ENCODE measurements around the gene SIGLEC9.

Gene SIGLEC9

DNA sequence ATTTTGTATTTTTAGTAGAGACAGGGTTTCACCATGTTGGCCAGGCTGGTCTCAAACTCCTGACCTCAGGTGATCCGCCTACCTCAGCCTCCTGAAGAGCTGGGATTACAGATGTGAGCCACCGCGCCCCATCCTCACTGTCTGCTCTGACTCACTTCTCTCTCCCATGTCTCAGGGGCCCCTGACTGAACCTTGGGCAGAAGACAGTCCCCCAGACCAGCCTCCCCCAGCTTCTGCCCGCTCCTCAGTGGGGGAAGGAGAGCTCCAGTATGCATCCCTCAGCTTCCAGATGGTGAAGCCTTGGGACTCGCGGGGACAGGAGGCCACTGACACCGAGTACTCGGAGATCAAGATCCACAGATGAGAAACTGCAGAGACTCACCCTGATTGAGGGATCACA lies 5.0 kb downstream of the SIGLEC9 start:
- H3K9ac ChIP-seq (ENCODE audit: insufficient read length): no peak overlapping the region
- H3K4me3 ChIP-seq: no peak overlapping the region
- H3K36me3 ChIP-seq (ENCODE audit: insufficient read depth, low read length): no peaks in the 10 kb centered on the region
- no peak overlapping the region for H3K27ac ChIP-seq
- no peak for TF ChIP-seq EZH2 (IDR thresholded peaks at IDR 0.05)
- TF ChIP-seq POLR2AphosphoS5 (IDR thresholded peaks at IDR 0.05; ENCODE audit: borderline replicate concordance, low read depth, low read length): no peak
- no peak for TF ChIP-seq FOXP2 (optimal IDR thresholded peaks at IDR 0.05; ENCODE audit: control extremely low read depth, extremely low read length, insufficient read depth)
- DNase-seq (ENCODE audit: low read depth, low spot score): no peak
- H3K9me3 ChIP-seq (ENCODE audit: low read depth, low read length): no peaks in the 10 kb centered on the region

- H3K4me3 ChIP-seq: no peak overlapping the region
- no peak overlapping the region for H3K27ac ChIP-seq
- no peaks in the 10 kb centered on the region for H3K9me3 ChIP-seq (ENCODE audit: low read depth, low read length)
- DNase-seq (ENCODE audit: low read depth, low spot score): no peak
- H3K9ac ChIP-seq (ENCODE audit: insufficient read length): no peak overlapping the region
- TF ChIP-seq EZH2 (IDR thresholded peaks at IDR 0.05): no peak
- no peak for TF ChIP-seq FOXP2 (optimal IDR thresholded peaks at IDR 0.05; ENCODE audit: control extremely low read depth, extremely low read length, insufficient read depth)
- TF ChIP-seq POLR2AphosphoS5 (IDR thresholded peaks at IDR 0.05; ENCODE audit: borderline replicate concordance, low read depth, low read length): no peak
- H3K36me3 ChIP-seq (ENCODE audit: insufficient read depth, low read length): no peaks in the 10 kb centered on the region
These were observed 7.3 kb downstream of the SIGLEC9 start for GRCh38 chr19:51131780-51132680.

- H3K27ac ChIP-seq: no peak overlapping the region
- TF ChIP-seq POLR2AphosphoS5 (IDR thresholded peaks at IDR 0.05; ENCODE audit: borderline replicate concordance, low read depth, low read length) (no peak), EZH2 (IDR thresholded peaks at IDR 0.05) (no peak), FOXP2 (optimal IDR thresholded peaks at IDR 0.05; ENCODE audit: control extremely low read depth, extremely low read length, insufficient read depth) (no peak)
These were observed 10.3 kb downstream of the SIGLEC9 start for GRCh38 chr19:51135004-51135403.

DNA sequence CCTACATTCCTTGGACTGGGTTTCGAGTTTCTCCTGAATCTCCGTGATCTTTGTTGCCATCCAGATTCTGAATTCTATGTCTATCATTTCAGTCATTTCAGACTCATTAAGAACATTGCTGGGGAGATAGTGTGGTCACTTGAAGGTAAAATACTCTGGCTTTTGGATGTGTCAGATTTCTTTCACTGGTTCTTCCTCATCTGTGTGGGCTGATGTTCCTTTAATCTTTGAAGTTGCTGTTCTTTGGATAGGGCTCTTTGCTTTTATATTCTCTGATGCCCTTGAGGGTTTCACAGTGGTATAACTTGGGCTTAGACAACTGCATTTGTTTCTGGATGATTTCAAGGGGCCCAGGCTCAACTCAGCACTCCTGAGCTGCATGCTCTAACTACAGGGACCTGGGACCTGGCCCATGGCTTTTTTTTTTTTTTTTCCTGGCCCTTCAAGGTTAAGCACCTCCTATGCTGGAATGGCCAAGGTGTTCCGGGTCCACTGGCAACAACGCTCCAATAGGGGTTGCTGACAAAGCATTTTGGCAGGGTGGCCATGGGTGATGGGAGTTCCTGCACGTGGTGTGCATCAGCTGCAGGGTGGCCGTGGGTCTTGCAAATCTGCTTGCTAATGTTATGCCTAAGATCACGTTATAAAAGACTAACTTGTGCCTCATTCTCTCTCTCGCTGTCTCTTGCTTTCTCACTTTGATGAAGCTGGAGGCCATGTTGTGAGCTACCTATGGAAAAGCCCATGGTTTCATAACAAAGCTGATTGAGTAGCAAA lies 11.5 kb downstream of the SIGLEC9 start:
- no peaks in the 10 kb centered on the region for H3K9me3 ChIP-seq (ENCODE audit: low read depth, low read length)
- DNase-seq (ENCODE audit: low read depth, low spot score): no peak
- no peak for TF ChIP-seq FOXP2 (optimal IDR thresholded peaks at IDR 0.05; ENCODE audit: control extremely low read depth, extremely low read length, insufficient read depth)
- TF ChIP-seq POLR2AphosphoS5 (IDR thresholded peaks at IDR 0.05; ENCODE audit: borderline replicate concordance, low read depth, low read length): no peak
- TF ChIP-seq EZH2 (IDR thresholded peaks at IDR 0.05): no peak
- H3K27ac ChIP-seq: no peak overlapping the region
- H3K36me3 ChIP-seq (ENCODE audit: insufficient read depth, low read length): no peaks in the 10 kb centered on the region
- H3K4me3 ChIP-seq: no peak overlapping the region
- H3K9ac ChIP-seq (ENCODE audit: insufficient read length): no peak overlapping the region

More at GRCh38 chr19:51135004-51135403, 10.3 kb downstream of the SIGLEC9 start:
- DNase-seq (ENCODE audit: low read depth, low spot score): no peak
- no peak overlapping the region for H3K9ac ChIP-seq (ENCODE audit: insufficient read length)
- H3K4me3 ChIP-seq: no peak overlapping the region
- no peaks in the 10 kb centered on the region for H3K9me3 ChIP-seq (ENCODE audit: low read depth, low read length)
- H3K36me3 ChIP-seq (ENCODE audit: insufficient read depth, low read length): no peaks in the 10 kb centered on the region

GRCh38 chr19:51136851-51137551 lies 12.3 kb downstream of the SIGLEC9 start:
- no peak for DNase-seq (ENCODE audit: low read depth, low spot score)
- Histone ChIP-seq H3K27ac (no peak overlapping the region), H3K9me3 (ENCODE audit: low read depth, low read length) (no peaks in the 10 kb centered on the region), H3K9ac (ENCODE audit: insufficient read length) (no peak overlapping the region), H3K36me3 (ENCODE audit: insufficient read depth, low read length) (no peaks in the 10 kb centered on the region), H3K4me3 (no peak overlapping the region)
- TF ChIP-seq FOXP2 (optimal IDR thresholded peaks at IDR 0.05; ENCODE audit: control extremely low read depth, extremely low read length, insufficient read depth) (no peak), EZH2 (IDR thresholded peaks at IDR 0.05) (no peak), POLR2AphosphoS5 (IDR thresholded peaks at IDR 0.05; ENCODE audit: borderline replicate concordance, low read depth, low read length) (no peak)

- TF ChIP-seq FOXP2 (optimal IDR thresholded peaks at IDR 0.05; ENCODE audit: control extremely low read depth, extremely low read length, insufficient read depth) (no peak), EZH2 (IDR thresholded peaks at IDR 0.05) (no peak), POLR2AphosphoS5 (IDR thresholded peaks at IDR 0.05; ENCODE audit: borderline replicate concordance, low read depth, low read length) (no peak)
- H3K4me3 ChIP-seq: no peak overlapping the region
- no peak overlapping the region for H3K9ac ChIP-seq (ENCODE audit: insufficient read length)
- H3K27ac ChIP-seq: no peak overlapping the region
- DNase-seq (ENCODE audit: low read depth, low spot score): no peak
- no peaks in the 10 kb centered on the region for H3K9me3 ChIP-seq (ENCODE audit: low read depth, low read length)
- H3K36me3 ChIP-seq (ENCODE audit: insufficient read depth, low read length): no peaks in the 10 kb centered on the region
These were observed 13.2 kb downstream of the SIGLEC9 start for GRCh38 chr19:51137792-51138425.

DNA sequence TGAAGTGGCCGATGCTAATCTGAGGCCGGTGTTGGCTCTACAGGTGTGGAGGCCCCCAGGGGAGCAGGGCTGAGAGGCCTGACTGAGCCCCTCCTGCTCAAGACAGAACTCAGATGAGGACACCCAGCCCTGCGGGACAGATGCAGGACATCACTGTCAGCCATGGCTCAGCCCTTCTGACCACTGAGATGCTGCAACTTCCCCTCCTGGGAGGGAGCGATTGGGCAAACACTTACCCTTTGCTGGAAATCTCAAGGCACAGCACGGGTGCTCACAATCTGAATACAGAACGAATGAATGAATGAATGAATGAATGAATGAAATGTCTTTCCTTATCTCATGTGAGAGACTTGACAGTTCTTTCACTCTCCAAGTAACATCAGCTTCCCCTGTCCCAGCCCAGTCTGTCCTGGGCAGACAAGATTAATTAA lies 13.9 kb downstream of the SIGLEC9 start:
- no peak for TF ChIP-seq FOXP2 (optimal IDR thresholded peaks at IDR 0.05; ENCODE audit: control extremely low read depth, extremely low read length, insufficient read depth)
- no peak for TF ChIP-seq POLR2AphosphoS5 (IDR thresholded peaks at IDR 0.05; ENCODE audit: borderline replicate concordance, low read depth, low read length)
- TF ChIP-seq EZH2 (IDR thresholded peaks at IDR 0.05): no peak
- Histone ChIP-seq H3K27ac (no peak overlapping the region), H3K4me3 (no peak overlapping the region), H3K9me3 (ENCODE audit: low read depth, low read length) (no peaks in the 10 kb centered on the region), H3K9ac (ENCODE audit: insufficient read length) (no peak overlapping the region), H3K36me3 (ENCODE audit: insufficient read depth, low read length) (no peaks in the 10 kb centered on the region)
- DNase-seq (ENCODE audit: low read depth, low spot score): no peak

All from SK-N-MC (cell line).